ENCODE results near the gene CARNS1. TPM values are rescaled to one million over a fixed set of nuclear protein-coding genes. Genes with fewer than 3 reads are reported as not detected.

The CARNS1 gene
- polyA plus RNA-seq, 1 donor from 2014 or later: not detected

DNA sequence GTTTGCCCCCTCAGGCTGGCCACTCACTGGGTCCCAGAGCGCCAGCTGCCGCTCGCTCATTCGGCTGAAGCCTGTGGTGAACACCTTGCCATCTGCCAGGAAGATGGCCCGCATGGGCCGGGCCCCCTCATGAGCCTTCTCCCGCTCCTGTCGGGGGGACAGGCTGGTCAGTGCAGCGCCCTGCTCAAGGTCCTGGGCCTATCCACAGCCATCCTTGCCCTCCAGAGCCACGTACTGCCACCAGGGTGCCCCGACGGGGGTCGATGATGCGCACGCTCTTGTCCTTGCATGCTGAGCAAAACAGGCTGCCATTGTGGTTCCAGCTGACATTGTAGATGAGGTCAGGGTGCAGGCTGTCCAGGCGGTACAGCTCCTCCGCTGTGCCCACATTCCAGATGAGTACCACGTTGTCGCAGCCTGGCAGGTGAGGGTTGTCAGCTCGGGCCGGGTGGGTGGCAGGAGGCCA lies 25.7 kb downstream of the CARNS1 start:
- Histone ChIP-seq H3F3A (ENCODE audit: insufficient read depth, low read length, poor library complexity, severe bottlenecking) (no peaks in the 10 kb centered on the region), H3K27ac (ENCODE audit: low read length) (no peak overlapping the region), H3K4me3 (ENCODE audit: low read length) (no peak overlapping the region), H3K9me3 (ENCODE audit: low read length) (no peaks in the 10 kb centered on the region), H4K20me1 (ENCODE audit: insufficient read depth) (no peaks in the 10 kb centered on the region), H3K79me2 (replicated peaks; ENCODE audit: insufficient read depth, low read length) (no peaks in the 10 kb centered on the region), H3K9me2 (ENCODE audit: insufficient read depth, low read length) (no peaks in the 10 kb centered on the region), H3K36me3 (ENCODE audit: insufficient read depth, low read length) (no peaks in the 10 kb centered on the region), H2AFZ (ENCODE audit: low read depth, low read length) (no peak overlapping the region), H3K9ac (ENCODE audit: low read length) (no peak overlapping the region), H3K4me2 (ENCODE audit: low read length) (no peak overlapping the region), H3K27me3 (ENCODE audit: insufficient read depth, low read depth, low read length) (no peaks in the 10 kb centered on the region)
- TF ChIP-seq RAD21 (conservative IDR thresholded peaks at IDR 0.05): no peak
- TF ChIP-seq SMC3 (conservative IDR thresholded peaks at IDR 0.05; ENCODE audit: poor library complexity): no peak
- TF ChIP-seq, protein P1, sequence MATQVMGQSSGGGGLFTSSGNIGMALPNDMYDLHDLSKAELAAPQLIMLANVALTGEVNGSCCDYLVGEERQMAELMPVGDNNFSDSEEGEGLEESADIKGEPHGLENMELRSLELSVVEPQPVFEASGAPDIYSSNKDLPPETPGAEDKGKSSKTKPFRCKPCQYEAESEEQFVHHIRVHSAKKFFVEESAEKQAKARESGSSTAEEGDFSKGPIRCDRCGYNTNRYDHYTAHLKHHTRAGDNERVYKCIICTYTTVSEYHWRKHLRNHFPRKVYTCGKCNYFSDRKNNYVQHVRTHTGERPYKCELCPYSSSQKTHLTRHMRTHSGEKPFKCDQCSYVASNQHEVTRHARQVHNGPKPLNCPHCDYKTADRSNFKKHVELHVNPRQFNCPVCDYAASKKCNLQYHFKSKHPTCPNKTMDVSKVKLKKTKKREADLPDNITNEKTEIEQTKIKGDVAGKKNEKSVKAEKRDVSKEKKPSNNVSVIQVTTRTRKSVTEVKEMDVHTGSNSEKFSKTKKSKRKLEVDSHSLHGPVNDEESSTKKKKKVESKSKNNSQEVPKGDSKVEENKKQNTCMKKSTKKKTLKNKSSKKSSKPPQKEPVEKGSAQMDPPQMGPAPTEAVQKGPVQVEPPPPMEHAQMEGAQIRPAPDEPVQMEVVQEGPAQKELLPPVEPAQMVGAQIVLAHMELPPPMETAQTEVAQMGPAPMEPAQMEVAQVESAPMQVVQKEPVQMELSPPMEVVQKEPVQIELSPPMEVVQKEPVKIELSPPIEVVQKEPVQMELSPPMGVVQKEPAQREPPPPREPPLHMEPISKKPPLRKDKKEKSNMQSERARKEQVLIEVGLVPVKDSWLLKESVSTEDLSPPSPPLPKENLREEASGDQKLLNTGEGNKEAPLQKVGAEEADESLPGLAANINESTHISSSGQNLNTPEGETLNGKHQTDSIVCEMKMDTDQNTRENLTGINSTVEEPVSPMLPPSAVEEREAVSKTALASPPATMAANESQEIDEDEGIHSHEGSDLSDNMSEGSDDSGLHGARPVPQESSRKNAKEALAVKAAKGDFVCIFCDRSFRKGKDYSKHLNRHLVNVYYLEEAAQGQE (IDR thresholded peaks at IDR 0.05; ENCODE audit: borderline replicate concordance): no peak
- TF ChIP-seq POLR2AphosphoS5 (IDR thresholded peaks at IDR 0.05): no peak
- TF ChIP-seq TAF1 (IDR thresholded peaks at IDR 0.05; ENCODE audit: low read depth): no peak
- no peak for TF ChIP-seq MXI1 (conservative IDR thresholded peaks at IDR 0.05; ENCODE audit: poor library complexity, severe bottlenecking)
- TF ChIP-seq EZH2 (IDR thresholded peaks at IDR 0.05; ENCODE audit: borderline replicate concordance, insufficient read depth, low read length, poor library complexity, severe bottlenecking): no peak
- no peak for TF ChIP-seq EP300 (conservative IDR thresholded peaks at IDR 0.05; ENCODE audit: poor library complexity, severe bottlenecking)
- TF ChIP-seq, protein P2, sequence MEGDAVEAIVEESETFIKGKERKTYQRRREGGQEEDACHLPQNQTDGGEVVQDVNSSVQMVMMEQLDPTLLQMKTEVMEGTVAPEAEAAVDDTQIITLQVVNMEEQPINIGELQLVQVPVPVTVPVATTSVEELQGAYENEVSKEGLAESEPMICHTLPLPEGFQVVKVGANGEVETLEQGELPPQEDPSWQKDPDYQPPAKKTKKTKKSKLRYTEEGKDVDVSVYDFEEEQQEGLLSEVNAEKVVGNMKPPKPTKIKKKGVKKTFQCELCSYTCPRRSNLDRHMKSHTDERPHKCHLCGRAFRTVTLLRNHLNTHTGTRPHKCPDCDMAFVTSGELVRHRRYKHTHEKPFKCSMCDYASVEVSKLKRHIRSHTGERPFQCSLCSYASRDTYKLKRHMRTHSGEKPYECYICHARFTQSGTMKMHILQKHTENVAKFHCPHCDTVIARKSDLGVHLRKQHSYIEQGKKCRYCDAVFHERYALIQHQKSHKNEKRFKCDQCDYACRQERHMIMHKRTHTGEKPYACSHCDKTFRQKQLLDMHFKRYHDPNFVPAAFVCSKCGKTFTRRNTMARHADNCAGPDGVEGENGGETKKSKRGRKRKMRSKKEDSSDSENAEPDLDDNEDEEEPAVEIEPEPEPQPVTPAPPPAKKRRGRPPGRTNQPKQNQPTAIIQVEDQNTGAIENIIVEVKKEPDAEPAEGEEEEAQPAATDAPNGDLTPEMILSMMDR (IDR thresholded peaks at IDR 0.05; ENCODE audit: poor library complexity, severe bottlenecking): no peak

DNA sequence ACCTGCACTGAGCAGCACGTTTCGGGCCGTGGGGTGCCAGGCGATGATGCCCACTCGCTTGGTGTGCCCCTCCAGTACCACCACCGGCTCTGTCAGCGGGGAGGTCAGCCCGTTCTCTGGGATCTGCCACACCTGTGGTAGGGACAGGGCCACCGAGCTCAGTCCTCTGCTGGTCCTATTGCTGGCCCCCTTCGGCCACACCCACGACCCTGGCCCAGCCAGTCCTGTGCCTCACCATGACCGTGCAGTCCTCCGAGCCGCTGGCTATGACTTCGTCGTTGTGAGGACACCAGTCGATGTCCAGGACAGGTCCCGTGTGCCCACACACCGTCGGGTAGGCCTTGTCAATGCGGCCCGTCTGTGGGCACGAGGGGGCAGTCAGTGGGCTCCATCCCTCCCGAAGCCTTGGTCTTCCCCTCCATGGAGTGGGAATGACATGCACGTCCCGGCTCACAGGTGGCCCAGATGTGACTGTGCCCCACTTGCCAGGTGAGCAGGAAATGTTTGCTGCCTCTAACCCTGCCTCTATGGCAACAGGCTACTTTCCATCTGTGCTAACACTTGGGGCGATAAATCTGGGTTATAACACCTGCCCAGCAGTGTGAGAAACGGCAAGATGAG lies 26.4 kb downstream of the CARNS1 start:
- H3K9me2 ChIP-seq (ENCODE audit: insufficient read depth, low read length): no peaks in the 10 kb centered on the region
- no peaks in the 10 kb centered on the region for H3K79me2 ChIP-seq (replicated peaks; ENCODE audit: insufficient read depth, low read length)
- H4K20me1 ChIP-seq (ENCODE audit: insufficient read depth): no peaks in the 10 kb centered on the region
- H3K27me3 ChIP-seq (ENCODE audit: insufficient read depth, low read depth, low read length): no peaks in the 10 kb centered on the region
- no peak overlapping the region for H3K9ac ChIP-seq (ENCODE audit: low read length)
- no peak overlapping the region for H2AFZ ChIP-seq (ENCODE audit: low read depth, low read length)
- no peak overlapping the region for H3K4me3 ChIP-seq (ENCODE audit: low read length)
- no peaks in the 10 kb centered on the region for H3K9me3 ChIP-seq (ENCODE audit: low read length)
- H3F3A ChIP-seq (ENCODE audit: insufficient read depth, low read length, poor library complexity, severe bottlenecking): no peaks in the 10 kb centered on the region
- no peaks in the 10 kb centered on the region for H3K36me3 ChIP-seq (ENCODE audit: insufficient read depth, low read length)
- no peak for TF ChIP-seq MXI1 (conservative IDR thresholded peaks at IDR 0.05; ENCODE audit: poor library complexity, severe bottlenecking)
- TF ChIP-seq, protein P2 (IDR thresholded peaks at IDR 0.05; ENCODE audit: poor library complexity, severe bottlenecking): no peak
- TF ChIP-seq, protein P1 (IDR thresholded peaks at IDR 0.05; ENCODE audit: borderline replicate concordance): no peak
- no peak for TF ChIP-seq TAF1 (IDR thresholded peaks at IDR 0.05; ENCODE audit: low read depth)
- no peak for TF ChIP-seq SMC3 (conservative IDR thresholded peaks at IDR 0.05; ENCODE audit: poor library complexity)
- no peak overlapping the region for H3K4me2 ChIP-seq (ENCODE audit: low read length)
- no peak overlapping the region for H3K27ac ChIP-seq (ENCODE audit: low read length)

All from neural cell (in vitro differentiated cells).